IMR-90 (cell line): Measurements from ENCODE around the gene ALDH8A1. TPM values are rescaled to one million over a fixed set of nuclear protein-coding genes. Genes with fewer than 3 reads are reported as not detected.

Experiments used
- ATAC-seq: fragments of 200-7000 bp; cut with Tn5 transposase; 2 replicates; pipeline ENCODE4 v1.9.1; 2020; ENCODE audit warnings: low read depth, mild to moderate bottlenecking, moderate library complexity
- BruUV-seq: library from RNA; stranded (reverse); fragments of 400-500 nt; replicated peaks from 2 replicates; lab custom pipeline; 2021; lab: Mats Ljungman, UMichigan
- CTCF ChIA-PET: fragments of 300-600 bp; formaldehyde crosslinking; extraction: SDS; loops from one replicate; lab custom pipeline; 2021; ENCODE audit warnings: antibody characterized with exemption; lab: Yijun Ruan, JAX
- POLR2A ChIA-PET: fragments of 300-600 bp; sonication (Branson Sonifier 250); formaldehyde crosslinking; loops from one replicate; lab custom pipeline; 2022; ENCODE audit warnings: antibody characterized with exemption; ENCODE audit not compliant: unreplicated experiment; lab: Charles Lee
- DNase-seq: peaks from one replicate; pipeline ENCODE4 v3.0.0; 2013
- H2AFZ ChIP-seq: replicated peaks from 2 replicates; pipeline ENCODE3; 2013; ENCODE audit warnings: low read length, mild to moderate bottlenecking; ENCODE audit not compliant: poor library complexity
- H2AK5ac ChIP-seq: 2 replicates; pipeline ENCODE4 v1.6.1; 2013; ENCODE audit warnings: low read depth, low read length, inconsistent platforms
- H2AK9ac ChIP-seq: replicated peaks from 2 replicates; pipeline ENCODE3; 2013; ENCODE audit warnings: mild to moderate bottlenecking, low read depth, low read length, moderate library complexity; ENCODE audit not compliant: poor library complexity
- H2BK120ac ChIP-seq: 2 replicates; pipeline ENCODE4 v1.6.1; 2013; ENCODE audit warnings: low read depth, low read length, inconsistent platforms
- H2BK15ac ChIP-seq: 3 replicates; pipeline ENCODE4 v1.6.1; 2013; ENCODE audit warnings: low read depth, low read length, inconsistent platforms
- H2BK20ac ChIP-seq: 2 replicates; pipeline ENCODE4 v1.6.1; 2013; ENCODE audit warnings: low read depth, mild to moderate bottlenecking, inconsistent platforms, low read length, moderate library complexity
- H2BK5ac ChIP-seq: 2 replicates; pipeline ENCODE4 v1.6.1; 2013; ENCODE audit warnings: mild to moderate bottlenecking, low read depth, low read length, inconsistent platforms; ENCODE audit not compliant: poor library complexity, severe bottlenecking
- H3K14ac ChIP-seq: replicated peaks from 2 replicates; pipeline ENCODE4 v1.6.1; 2013; ENCODE audit warnings: low read depth, low read length, inconsistent platforms
- H3K18ac ChIP-seq: 2 replicates; pipeline ENCODE4 v1.6.1; 2013; ENCODE audit warnings: low read depth, low read length, control low read depth
- H3K23ac ChIP-seq: 2 replicates; pipeline ENCODE4 v1.6.1; 2013; ENCODE audit warnings: low read depth, low read length, inconsistent platforms
- H3K27ac ChIP-seq: 2 replicates; pipeline ENCODE4 v1.5.1; 2013; ENCODE audit warnings: mild to moderate bottlenecking, control low read depth, low read length; ENCODE audit not compliant: insufficient read depth
- H3K27me3 ChIP-seq: 2 replicates; pipeline ENCODE4 v1.6.1; 2013; ENCODE audit warnings: low read length; ENCODE audit not compliant: control insufficient read depth, insufficient read depth
- H3K36me3 ChIP-seq: 2 replicates; pipeline ENCODE4 v1.6.1; 2013; ENCODE audit warnings: low read length, mixed read lengths; ENCODE audit not compliant: control insufficient read depth, insufficient read depth
- H3K4ac ChIP-seq: 2 replicates; pipeline ENCODE4 v1.6.1; 2013; ENCODE audit warnings: low read depth, low read length, inconsistent platforms
- H3K4me1 ChIP-seq: 2 replicates; pipeline ENCODE4 v1.6.1; 2013; ENCODE audit warnings: low read length, mixed read lengths; ENCODE audit not compliant: control insufficient read depth, insufficient read depth
- H3K4me2 ChIP-seq: 2 replicates; pipeline ENCODE4 v1.6.1; 2013; ENCODE audit warnings: low read depth, mild to moderate bottlenecking, control low read depth, low read length, moderate library complexity
- H3K4me3 ChIP-seq: 2 replicates; pipeline ENCODE4 v1.5.1; 2013; ENCODE audit warnings: low read depth, mild to moderate bottlenecking, control low read depth, low read length, moderate library complexity; ENCODE audit not compliant: insufficient read depth
- H3K56ac ChIP-seq: 2 replicates; pipeline ENCODE4 v1.6.1; 2013; ENCODE audit warnings: low read length, inconsistent platforms; ENCODE audit not compliant: insufficient read depth; ENCODE audit errors: extremely low read depth
- H3K79me1 ChIP-seq, 2 experiments: 2 replicates each; pipeline ENCODE4 v1.6.1; 2013; ENCODE audit warnings: low read length in 2 of 2, inconsistent platforms in 1 of 2, low read depth in 1 of 2
- H3K9ac ChIP-seq: 2 replicates; pipeline ENCODE4 v1.6.1; 2013; ENCODE audit warnings: low read depth, low read length, control low read depth
- H3K9me1 ChIP-seq: 2 replicates; pipeline ENCODE4 v1.6.1; 2013; ENCODE audit warnings: low read length, inconsistent platforms; ENCODE audit not compliant: insufficient read depth
- H3K9me3 ChIP-seq: 2 replicates; pipeline ENCODE4 v1.6.1; 2013; ENCODE audit warnings: low read length; ENCODE audit not compliant: control insufficient read depth, insufficient read depth
- H4K20me1 ChIP-seq: 2 replicates; pipeline ENCODE4 v1.6.1; 2013; ENCODE audit warnings: low read length, inconsistent platforms; ENCODE audit not compliant: insufficient read depth
- H4K5ac ChIP-seq: 2 replicates; pipeline ENCODE4 v1.6.1; 2013; ENCODE audit warnings: mild to moderate bottlenecking, low read depth, low read length, control low read depth
- H4K8ac ChIP-seq, 2 experiments: 2 replicates each; pipeline ENCODE4 v1.6.1; 2013; ENCODE audit warnings: low read depth in 2 of 2, low read length in 2 of 2, control low read depth in 1 of 2, inconsistent platforms in 1 of 2
- H4K91ac ChIP-seq: 2 replicates; pipeline ENCODE4 v1.6.1; 2013; ENCODE audit warnings: low read depth, low read length, inconsistent platforms; ENCODE audit not compliant: insufficient read depth
- CEBPB ChIP-seq: IDR thresholded peaks from 2 replicates; pipeline ENCODE4 v1.6.1; 2012; ENCODE audit warnings: low read depth, low read length, improper control_type of control experiment
- CHD1 ChIP-seq: IDR thresholded peaks from 2 replicates; pipeline ENCODE4 v1.6.1; 2012; ENCODE audit warnings: low read depth, low read length, improper control_type of control experiment
- MAZ ChIP-seq: IDR thresholded peaks from 2 replicates; pipeline ENCODE4 v1.6.1; 2012; ENCODE audit warnings: low read depth, mild to moderate bottlenecking, low read length, improper control_type of control experiment, moderate library complexity, borderline replicate concordance
- NFE2L2 ChIP-seq: fragments of 150-350 bp; IDR thresholded peaks from 2 replicates; pipeline ENCODE4 v1.6.1; 2016; ENCODE audit warnings: low read depth, mild to moderate bottlenecking, low read length
- RAD21 ChIP-seq: IDR thresholded peaks from 2 replicates; pipeline ENCODE4 v1.6.1; 2012; ENCODE audit warnings: low read length, improper control_type of control experiment
- whole genome bisulfite sequencing, 2 experiments: methylation state at CpG; one replicate each; pipeline versions ENCODE4 v1.1.5 to v1.1.7; 2013; ENCODE audit warnings: missing lambda C conversion rate in 2 of 2; ENCODE audit not compliant: insufficient read length in 1 of 2; ENCODE audit errors: extremely low coverage in 2 of 2; 5-methylcytosine and 5-hydroxymethylcytosine counted together
- dilution Hi-C: fragments of 300-500 bp; cut with HindIII; formaldehyde crosslinking; loops from one replicate; pipeline ENCODE4 v1.14.3; 2018; ENCODE audit warnings: low sequenced_read_pairs; ENCODE audit not compliant: unreplicated experiment
- in situ Hi-C: fragments of 300-500 bp; cut with MboI; formaldehyde crosslinking; loops from 3 replicates; pipeline ENCODE4 v1.14.3; 2019; ENCODE audit warnings: low sequenced_read_pairs, inconsistent platforms, mixed read lengths
- intact Hi-C: fragments of 100-400 bp; cut with micrococcal nuclease; formaldehyde crosslinking; loops from 2 replicates; pipeline ENCODE4 v1.10.0; 2022
- polyA plus RNA-seq, 3 experiments: library from polyadenylated mRNA; depleted of rRNA; stranded (reverse); fragments of >200 nt; gene quantifications; 2 replicates each; pipeline ENCODE4 v1.2.3, GENCODE V29; 2012; ENCODE audit warnings: low replicate concordance in 1 of 3
- total RNA-seq: library from RNA; depleted of rRNA; stranded (reverse); fragments of >200 nt; gene quantifications from 2 replicates; pipeline ENCODE4 v1.2.3, GENCODE V29; 2012

The ALDH8A1 gene
- total and polyA plus RNA-seq, 2 of the 4 experiments (the other 2 are of a cell fraction) = under 0.01 to 0.15 TPM

DNA sequence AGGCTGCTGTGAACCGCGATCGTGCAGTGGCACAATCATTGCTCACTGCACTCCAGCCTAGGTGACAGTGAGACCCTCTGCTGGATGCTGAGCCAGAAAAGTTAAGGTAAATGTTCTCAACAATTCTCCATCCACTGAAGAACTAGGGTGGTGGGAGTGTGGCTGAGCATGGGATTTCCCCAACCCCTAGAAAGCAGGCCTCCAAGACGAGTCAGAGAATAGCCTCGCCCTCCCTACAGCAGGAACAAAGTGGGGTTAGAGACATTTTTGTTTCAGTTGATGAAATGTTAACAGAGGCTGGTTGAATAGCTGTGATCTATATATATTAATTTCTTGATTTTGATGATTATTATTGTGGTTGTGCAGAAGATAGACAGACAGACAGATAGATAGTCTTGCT lies 6.1 kb upstream of the ALDH8A1 start:
- DNase-seq (peak; percentile 19), ATAC-seq (no peak)
- H3K9me1 ChIP-seq = no peaks in the 10 kb centered on the region
- intact Hi-C loops (no loop called here), dilution Hi-C loops (no loop called here), in situ Hi-C loops (no loop called here)
- H4K91ac ChIP-seq = no peak overlapping the region
- H3K9ac ChIP-seq = no peak overlapping the region
- H2AFZ ChIP-seq = no peak overlapping the region
- H3K27me3 ChIP-seq = no peaks in the 10 kb centered on the region
- CTCF ChIA-PET = no interaction called here
- no peak overlapping the region for H4K5ac ChIP-seq
- no peak overlapping the region for H4K8ac ChIP-seq
- peaks cover 4% of the 10 kb centered on the region for H3K9me3 ChIP-seq
- no peak overlapping the region for H3K14ac ChIP-seq
- no peak overlapping the region for H3K4me3 ChIP-seq
- H3K18ac ChIP-seq = no peak overlapping the region
- no CpG with 5 or more reads among the region's 5 CpGs for WGBS, 2 experiments
- H2BK20ac ChIP-seq = no peak overlapping the region
- no peak overlapping the region for H3K56ac ChIP-seq
- H2BK15ac ChIP-seq = no peak overlapping the region
- H2AK5ac ChIP-seq = no peak overlapping the region
- H3K27ac ChIP-seq = no peak overlapping the region
- no peak overlapping the region for H2BK120ac ChIP-seq
- peaks cover 1% of the 10 kb centered on the region; the same call in 1 of the 2 replicates for H3K36me3 ChIP-seq
- no peak for TF ChIP-seq NFE2L2
- no peak for TF ChIP-seq CEBPB
- TF ChIP-seq CHD1 = no peak
- TF ChIP-seq RAD21 = no peak
- no peak for TF ChIP-seq MAZ
- POLR2A ChIA-PET = interaction anchor here (1.1 kb wide), 1 partner anchor 38 kb away, joined by 3 read pairs; no protein-coding TSS in a partner anchor
- no peak overlapping the region for H3K23ac ChIP-seq
- no peak overlapping the region for H2AK9ac ChIP-seq
- H3K4ac ChIP-seq = no peak overlapping the region
- H2BK5ac ChIP-seq = no peak overlapping the region
- no peaks in the 10 kb centered on the region for H3K79me1 ChIP-seq
- no peak overlapping the region for H3K4me2 ChIP-seq
- no TSS peak for BruUV-seq
- H3K4me1 ChIP-seq = no peaks in the 10 kb centered on the region
- H4K20me1 ChIP-seq = no peaks in the 10 kb centered on the region
